Vagina (tissue), 2 donors: ENCODE measurements around the gene PARPBP.

Experiments
- POLR2A ChIP-seq, 2 donors: fragments of 450-650 bp; IDR thresholded peaks; one replicate each; pipeline ENCODE4 v1.6.1; 2017; ENCODE audit warnings: antibody characterized with exemption in 2 of 2, mild to moderate bottlenecking in 2 of 2, moderate library complexity in 2 of 2
- POLR2AphosphoS5 ChIP-seq, 2 donors: sonication (generic); formaldehyde crosslinking; IDR thresholded peaks; one replicate each; pipeline ENCODE4 v1.9.0; 2017; ENCODE audit warnings: antibody characterized with exemption in 2 of 2, mild to moderate bottlenecking in 2 of 2, low read depth in 1 of 2; ENCODE audit not compliant: insufficient read depth in 1 of 2
- TF ChIP-seq, protein P1 (sequence below), 3 experiments: fragments of 450-650 bp in 2 of 3; fragments of 200-600 bp in 1 of 3; sonication (generic) in 1 of 3; IDR thresholded peaks; one replicate each; pipeline ENCODE4 v1.5.1; 2017 to 2019; ENCODE audit warnings: antibody characterized with exemption in 3 of 3, mild to moderate bottlenecking in 2 of 3, moderate library complexity in 2 of 3

DNA sequence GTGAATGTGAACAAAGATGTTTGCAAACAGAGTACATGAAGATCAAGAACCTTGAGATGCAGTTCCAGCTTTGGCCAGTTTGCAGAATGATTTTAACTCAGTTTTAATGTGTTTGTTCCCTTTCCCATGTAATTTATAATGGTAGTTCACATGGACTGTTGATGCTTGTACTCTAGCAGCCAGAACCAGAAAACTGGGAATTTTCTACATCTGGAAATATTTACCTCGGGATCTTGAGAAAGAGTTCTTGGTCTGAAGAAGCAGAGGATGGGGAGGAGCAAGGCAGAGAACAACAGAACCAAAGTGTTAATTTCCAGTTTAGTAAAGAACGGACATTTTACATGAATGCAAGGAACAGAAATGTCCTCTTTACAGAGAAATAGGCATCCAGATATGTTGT is 114.6 kb downstream of the PARPBP start:
- no peak for TF ChIP-seq POLR2AphosphoS5 (IDR thresholded peaks at IDR 0.05; ENCODE audit: insufficient read depth in 1 of 2, low read depth in 1 of 2)
- no peak for TF ChIP-seq POLR2A (IDR thresholded peaks at IDR 0.05)
- TF ChIP-seq, protein P1, sequence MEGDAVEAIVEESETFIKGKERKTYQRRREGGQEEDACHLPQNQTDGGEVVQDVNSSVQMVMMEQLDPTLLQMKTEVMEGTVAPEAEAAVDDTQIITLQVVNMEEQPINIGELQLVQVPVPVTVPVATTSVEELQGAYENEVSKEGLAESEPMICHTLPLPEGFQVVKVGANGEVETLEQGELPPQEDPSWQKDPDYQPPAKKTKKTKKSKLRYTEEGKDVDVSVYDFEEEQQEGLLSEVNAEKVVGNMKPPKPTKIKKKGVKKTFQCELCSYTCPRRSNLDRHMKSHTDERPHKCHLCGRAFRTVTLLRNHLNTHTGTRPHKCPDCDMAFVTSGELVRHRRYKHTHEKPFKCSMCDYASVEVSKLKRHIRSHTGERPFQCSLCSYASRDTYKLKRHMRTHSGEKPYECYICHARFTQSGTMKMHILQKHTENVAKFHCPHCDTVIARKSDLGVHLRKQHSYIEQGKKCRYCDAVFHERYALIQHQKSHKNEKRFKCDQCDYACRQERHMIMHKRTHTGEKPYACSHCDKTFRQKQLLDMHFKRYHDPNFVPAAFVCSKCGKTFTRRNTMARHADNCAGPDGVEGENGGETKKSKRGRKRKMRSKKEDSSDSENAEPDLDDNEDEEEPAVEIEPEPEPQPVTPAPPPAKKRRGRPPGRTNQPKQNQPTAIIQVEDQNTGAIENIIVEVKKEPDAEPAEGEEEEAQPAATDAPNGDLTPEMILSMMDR (IDR thresholded peaks at IDR 0.05) = no peak
